Neural cell (in vitro differentiated cells): ENCODE results near the gene SLC6A11. TPM values are rescaled to one million over a fixed set of nuclear protein-coding genes. Genes with fewer than 3 reads are reported as not detected.

Source experiments
- H2AFZ ChIP-seq: fragments of 200-600, 300-800 bp; sonication (generic), shearing (Covaris generic); 2 replicates; pipeline ENCODE4 v1.6.0; 2014; ENCODE audit warnings: low read depth, mild to moderate bottlenecking, antibody characterized with exemption, low read length, moderate library complexity
- H3F3A ChIP-seq: fragments of 200-600 bp; shearing (Covaris generic); 2 replicates; pipeline ENCODE4 v1.6.1; 2016; ENCODE audit warnings: mild to moderate bottlenecking, moderate library complexity, mixed read lengths, antibody characterized with exemption, low read length; ENCODE audit not compliant: insufficient read depth, poor library complexity, severe bottlenecking
- H3K27ac ChIP-seq: fragments of 200-600, 300-800 bp; sonication (generic), shearing (Covaris generic); 2 replicates; pipeline ENCODE4 v1.5.1; 2014; ENCODE audit warnings: mild to moderate bottlenecking, low read length, moderate library complexity
- H3K27me3 ChIP-seq: fragments of 300-800, 200-600 bp; sonication (generic), shearing (Covaris generic); 2 replicates; pipeline ENCODE4 v1.6.0; 2014; ENCODE audit warnings: mild to moderate bottlenecking, low read depth, low read length, moderate library complexity; ENCODE audit not compliant: insufficient read depth
- H3K36me3 ChIP-seq: fragments of 300-800, 200-600 bp; sonication (generic), shearing (Covaris generic); 2 replicates; pipeline ENCODE4 v1.5.1; 2014; ENCODE audit warnings: mild to moderate bottlenecking, antibody characterized with exemption, low read length, moderate library complexity; ENCODE audit not compliant: insufficient read depth
- H3K4me2 ChIP-seq: fragments of 300-800, 200-600 bp; sonication (generic), shearing (Covaris generic); 2 replicates; pipeline ENCODE4 v1.6.0; 2014; ENCODE audit warnings: mild to moderate bottlenecking, low read length
- H3K4me3 ChIP-seq: fragments of 300-800, 200-600 bp; sonication (generic), shearing (Covaris generic); 2 replicates; pipeline ENCODE4 v1.5.1; 2014; ENCODE audit warnings: mild to moderate bottlenecking, low read length, moderate library complexity
- H3K79me2 ChIP-seq: fragments of 200-600 bp; shearing (Covaris generic); replicated peaks from 2 replicates; pipeline ENCODE4 v1.6.0; 2014; ENCODE audit warnings: mild to moderate bottlenecking, low read length, moderate library complexity; ENCODE audit not compliant: insufficient read depth
- H3K9ac ChIP-seq: fragments of 300-800, 200-600 bp; sonication (generic), shearing (Covaris generic); 2 replicates; pipeline ENCODE4 v1.6.1; 2016; ENCODE audit warnings: mild to moderate bottlenecking, low read length, mixed read lengths
- H3K9me2 ChIP-seq: fragments of 200-600 bp; shearing (Covaris generic); 2 replicates; pipeline ENCODE4 v1.6.1; 2016; ENCODE audit warnings: mild to moderate bottlenecking, low read length, mixed read lengths; ENCODE audit not compliant: insufficient read depth
- H3K9me3 ChIP-seq: fragments of 200-600, 300-800 bp; sonication (generic), shearing (Covaris generic); 2 replicates; pipeline ENCODE4 v1.6.1; 2016; ENCODE audit warnings: mild to moderate bottlenecking, mixed run types, low read length, moderate library complexity, mixed read lengths
- H4K20me1 ChIP-seq: fragments of 200-600 bp; shearing (Covaris generic); 2 replicates; pipeline ENCODE4 v1.6.1; 2016; ENCODE audit warnings: mild to moderate bottlenecking, mixed run types; ENCODE audit not compliant: insufficient read depth
- CTCF ChIP-seq: fragments of 450-650 bp; IDR thresholded peaks from 2 replicates; pipeline ENCODE4 v1.5.1; 2014; ENCODE audit warnings: antibody characterized with exemption, mild to moderate bottlenecking, moderate library complexity; ENCODE audit not compliant: poor library complexity, severe bottlenecking
- EP300 ChIP-seq: fragments of 450-650 bp; conservative IDR thresholded peaks from 2 replicates; pipeline ENCODE4 v1.6.1; 2014; ENCODE audit warnings: antibody characterized with exemption, mild to moderate bottlenecking, moderate library complexity; ENCODE audit not compliant: poor library complexity, severe bottlenecking
- EZH2 ChIP-seq: fragments of 200-600, 300-800 bp; shearing (Covaris generic), sonication (generic); IDR thresholded peaks from 2 replicates; pipeline ENCODE4 v1.6.1; 2014; ENCODE audit warnings: antibody characterized with exemption, low read length, borderline replicate concordance, mild to moderate bottlenecking; ENCODE audit not compliant: insufficient read depth, poor library complexity, severe bottlenecking
- MXI1 ChIP-seq: fragments of 450-650 bp; conservative IDR thresholded peaks from 2 replicates; pipeline ENCODE4 v1.6.1; 2014; ENCODE audit warnings: antibody characterized with exemption, mild to moderate bottlenecking; ENCODE audit not compliant: poor library complexity, severe bottlenecking
- POLR2AphosphoS5 ChIP-seq: IDR thresholded peaks from 2 replicates; pipeline ENCODE4 v1.6.1; 2012
- RAD21 ChIP-seq: fragments of 450-650 bp; conservative IDR thresholded peaks from 2 replicates; pipeline ENCODE4 v1.6.1; 2014; ENCODE audit warnings: antibody characterized with exemption, mild to moderate bottlenecking, moderate library complexity
- REST ChIP-seq: IDR thresholded peaks from 2 replicates; pipeline ENCODE4 v1.6.1; 2012; ENCODE audit warnings: borderline replicate concordance
- SMC3 ChIP-seq: fragments of 450-650 bp; conservative IDR thresholded peaks from 2 replicates; pipeline ENCODE4 v1.6.1; 2014; ENCODE audit warnings: antibody characterized with exemption, mild to moderate bottlenecking, moderate library complexity; ENCODE audit not compliant: poor library complexity
- TAF1 ChIP-seq: IDR thresholded peaks from 2 replicates; pipeline ENCODE4 v1.6.1; 2012; ENCODE audit warnings: low read depth
- polyA plus RNA-seq: library from polyadenylated mRNA; depleted of rRNA; stranded (reverse); fragments of >200 nt; gene quantifications from 2 replicates; pipeline ENCODE4 v1.2.3, GENCODE V29; 2014

Gene SLC6A11
- polyA plus RNA-seq, 1 donor from 2014 or later: 4.2 TPM

GRCh38 chr3:10907262-10907661 lies 91.2 kb downstream of the SLC6A11 start:
- Histone ChIP-seq H2AFZ (no peak overlapping the region), H3K4me2 (no peak overlapping the region), H3K79me2 (no peaks in the 10 kb centered on the region), H3K27ac (no peak overlapping the region), H3K9me2 (no peaks in the 10 kb centered on the region), H3K4me3 (no peak overlapping the region), H3K9me3 (peaks cover 12% of the 10 kb centered on the region), H3F3A (no peaks in the 10 kb centered on the region), H3K36me3 (no peaks in the 10 kb centered on the region), H3K9ac (no peak overlapping the region), H3K27me3 (no peaks in the 10 kb centered on the region), H4K20me1 (no peaks in the 10 kb centered on the region)
- TF ChIP-seq RAD21 (no peak), SMC3 (no peak), MXI1 (no peak), TAF1 (no peak), EP300 (no peak), REST (no peak), CTCF (no peak), EZH2 (no peak), POLR2AphosphoS5 (no peak)

GRCh38 chr3:10910367-10910766 lies 94.3 kb downstream of the SLC6A11 start:
- H3K27me3 ChIP-seq: no peaks in the 10 kb centered on the region
- H3F3A ChIP-seq: no peaks in the 10 kb centered on the region
- no peak overlapping the region for H2AFZ ChIP-seq
- H3K36me3 ChIP-seq: no peaks in the 10 kb centered on the region
- no peaks in the 10 kb centered on the region for H4K20me1 ChIP-seq
- H3K4me3 ChIP-seq: no peak overlapping the region
- no peak for TF ChIP-seq REST
- TF ChIP-seq MXI1: no peak
- TF ChIP-seq SMC3: no peak
- TF ChIP-seq POLR2AphosphoS5: no peak
- no peak for TF ChIP-seq EP300
- TF ChIP-seq TAF1: no peak
- TF ChIP-seq RAD21: no peak
- no peak for TF ChIP-seq CTCF
- no peak for TF ChIP-seq EZH2
- no peak overlapping the region for H3K9ac ChIP-seq
- H3K27ac ChIP-seq: no peak overlapping the region
- no peaks in the 10 kb centered on the region for H3K79me2 ChIP-seq
- H3K9me3 ChIP-seq: peaks cover 12% of the 10 kb centered on the region
- H3K9me2 ChIP-seq: no peaks in the 10 kb centered on the region
- H3K4me2 ChIP-seq: no peak overlapping the region
